Breast epithelium (tissue), 3 donors: Measurements from ENCODE around the gene NCK2.

Experiments
- CTCF ChIP-seq, 3 donors: fragments of 450-650 bp; IDR thresholded peaks; one replicate each; pipeline ENCODE4 v1.5.1; 2016 to 2017; ENCODE audit warnings: antibody characterized with exemption in 3 of 3, mild to moderate bottlenecking in 3 of 3, moderate library complexity in 3 of 3
- POLR2A ChIP-seq: fragments of 450-650 bp; IDR thresholded peaks from one replicate; pipeline ENCODE4 v1.6.1; 2016; ENCODE audit warnings: antibody characterized with exemption, mild to moderate bottlenecking, moderate library complexity
- POLR2AphosphoS5 ChIP-seq, 3 donors: sonication (generic); formaldehyde crosslinking; IDR thresholded peaks; one replicate each; pipeline ENCODE4 v1.6.1; 2017; ENCODE audit warnings: antibody characterized with exemption in 3 of 3

- TF ChIP-seq CTCF (IDR thresholded peaks at IDR 0.05) (no peak), POLR2A (no peak), POLR2AphosphoS5 (IDR thresholded peaks at IDR 0.05) (no peak)
These were observed 52.6 kb downstream of the NCK2 start for GRCh38 chr2:105797298-105797819.
